Ascending aorta (tissue), 2 donors: ENCODE results near the gene ANKRD24. TPM values are rescaled to one million over a fixed set of nuclear protein-coding genes. Genes with fewer than 3 reads are reported as not detected.

Experiments
- DNase-seq, 2 donors: peaks; one replicate each; pipeline ENCODE4 v3.0.0-alpha.2; 2019; ENCODE audit warnings: low spot score in 2 of 2
- H3K27ac ChIP-seq, 2 donors: fragments of 200-600 bp; sonication (generic); one replicate each; pipeline ENCODE4 v1.5.1; 2016 to 2017; ENCODE audit warnings: mild to moderate bottlenecking in 1 of 2
- H3K27me3 ChIP-seq: fragments of 200-600 bp; sonication (generic); one replicate; pipeline ENCODE4 v1.5.1; 2017
- H3K36me3 ChIP-seq, 2 donors: fragments of 200-600 bp; sonication (generic); one replicate each; pipeline ENCODE4 v1.5.1; 2016
- H3K4me1 ChIP-seq, 2 donors: fragments of 200-600 bp; sonication (generic); one replicate each; pipeline ENCODE4 v1.5.1; 2016 to 2017; ENCODE audit warnings: mild to moderate bottlenecking in 1 of 2
- H3K4me3 ChIP-seq, 2 donors: fragments of 200-600 bp; sonication (generic); one replicate each; pipeline ENCODE4 v1.5.1; 2016 to 2017; ENCODE audit warnings: mild to moderate bottlenecking in 1 of 2
- H3K9me3 ChIP-seq, 2 donors: fragments of 200-600 bp; sonication (generic); one replicate each; pipeline ENCODE4 v1.5.1; 2016
- CTCF ChIP-seq, 3 experiments: fragments of 200-600 bp in 2 of 3; fragments of 450-650 bp in 1 of 3; sonication (generic) in 2 of 3; IDR thresholded peaks; one replicate each; pipeline ENCODE4 v1.5.1; 2016 to 2019; ENCODE audit warnings: antibody characterized with exemption in 3 of 3, mild to moderate bottlenecking in 1 of 3, moderate library complexity in 1 of 3
- intact Hi-C: fragments of 100-400 bp; cut with DNase I; formaldehyde crosslinking; loops from one replicate; pipeline ENCODE4 v1.15.1; 2023
- total RNA-seq: library from RNA; depleted of rRNA; stranded (reverse); fragments of >200 nt; gene quantifications from one replicate; pipeline ENCODE4 v1.1.0, GENCODE V29; 2016

ANKRD24 gene
- total RNA-seq, 1 donor from 2014 or later = not detected

- H3K4me3 ChIP-seq = no peak overlapping the region
- H3K36me3 ChIP-seq = peaks cover 31 to 55% of the 10 kb centered on the region in 2 donors
- H3K27me3 ChIP-seq = no peaks in the 10 kb centered on the region
- H3K4me1 ChIP-seq = no peaks in the 10 kb centered on the region
- no peak for TF ChIP-seq CTCF (IDR thresholded peaks at IDR 0.05)
- H3K9me3 ChIP-seq = no peaks in the 10 kb centered on the region
- H3K27ac ChIP-seq = no peak overlapping the region
- intact Hi-C loops = no loop called here
- DNase-seq = no peak
Observed at GRCh38 chr19:4175669-4175931, 6.9 kb upstream of the ANKRD24 start.

GRCh38 chr19:4177146-4177545, 5.3 kb upstream of the ANKRD24 start:
- Histone ChIP-seq H3K27me3 (no peaks in the 10 kb centered on the region), H3K4me3 (no peak overlapping the region), H3K27ac (no peak overlapping the region), H3K9me3 (no peaks in the 10 kb centered on the region), H3K4me1 (peaks cover 8 to 11% of the 10 kb centered on the region in 2 donors), H3K36me3 (peaks cover 31 to 56% of the 10 kb centered on the region in 2 donors)
- no peak for TF ChIP-seq CTCF (IDR thresholded peaks at IDR 0.05)
- intact Hi-C loops = no loop called here
- DNase-seq = no peak

DNA sequence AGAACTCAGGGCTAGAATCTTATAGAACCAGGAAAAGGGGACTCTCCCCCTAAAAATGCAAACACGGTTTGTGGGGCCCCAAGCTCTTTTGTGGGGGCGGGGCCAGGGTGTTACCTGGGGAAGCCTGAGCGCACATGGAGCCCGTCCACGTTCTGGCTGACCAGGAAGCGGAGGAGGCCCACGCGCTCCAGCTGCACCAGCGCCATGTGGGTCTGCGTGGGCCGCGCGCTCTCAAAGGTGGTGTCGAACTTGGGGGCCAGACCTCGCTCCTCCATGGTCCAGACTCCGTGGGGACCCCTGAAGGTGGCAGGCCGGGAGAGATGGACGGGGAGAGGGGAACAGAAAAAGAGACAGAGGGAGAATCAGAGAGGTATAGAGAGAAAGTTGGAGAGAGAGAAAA, 3.5 kb upstream of the ANKRD24 start:
- intact Hi-C loops = no loop called here
- H3K36me3 ChIP-seq = peaks cover 31 to 56% of the 10 kb centered on the region in 2 donors

GRCh38 chr19:4181053-4181508, 1.4 kb upstream of the ANKRD24 start:
- Histone ChIP-seq H3K4me1 (peaks cover 12 to 14% of the 10 kb centered on the region in 2 donors), H3K36me3 (peaks cover 21 to 42% of the 10 kb centered on the region in 2 donors), H3K4me3 (peak overlapping the region in 1 of 2 donors; percentile 96), H3K27ac (no peak overlapping the region), H3K27me3 (no peaks in the 10 kb centered on the region), H3K9me3 (no peaks in the 10 kb centered on the region)
- intact Hi-C loops = loop anchor here (5.0 kb wide), 4 partner anchors 66 to 419 kb away; partner anchors contain the start of genes APBA3, EEF2, MRPL54 and YJU2
- TF ChIP-seq CTCF (IDR thresholded peaks at IDR 0.05) = no peak
- DNase-seq = no peak

More for the DNA sequence above, 3.5 kb upstream of the ANKRD24 start:
- DNase-seq = no peak
- peaks cover 12 to 14% of the 10 kb centered on the region in 2 donors for H3K4me1 ChIP-seq
- H3K27ac ChIP-seq = no peak overlapping the region
- no peak for TF ChIP-seq CTCF (IDR thresholded peaks at IDR 0.05)
- H3K27me3 ChIP-seq = no peaks in the 10 kb centered on the region
- H3K9me3 ChIP-seq = no peaks in the 10 kb centered on the region
- H3K4me3 ChIP-seq = no peak overlapping the region

DNA sequence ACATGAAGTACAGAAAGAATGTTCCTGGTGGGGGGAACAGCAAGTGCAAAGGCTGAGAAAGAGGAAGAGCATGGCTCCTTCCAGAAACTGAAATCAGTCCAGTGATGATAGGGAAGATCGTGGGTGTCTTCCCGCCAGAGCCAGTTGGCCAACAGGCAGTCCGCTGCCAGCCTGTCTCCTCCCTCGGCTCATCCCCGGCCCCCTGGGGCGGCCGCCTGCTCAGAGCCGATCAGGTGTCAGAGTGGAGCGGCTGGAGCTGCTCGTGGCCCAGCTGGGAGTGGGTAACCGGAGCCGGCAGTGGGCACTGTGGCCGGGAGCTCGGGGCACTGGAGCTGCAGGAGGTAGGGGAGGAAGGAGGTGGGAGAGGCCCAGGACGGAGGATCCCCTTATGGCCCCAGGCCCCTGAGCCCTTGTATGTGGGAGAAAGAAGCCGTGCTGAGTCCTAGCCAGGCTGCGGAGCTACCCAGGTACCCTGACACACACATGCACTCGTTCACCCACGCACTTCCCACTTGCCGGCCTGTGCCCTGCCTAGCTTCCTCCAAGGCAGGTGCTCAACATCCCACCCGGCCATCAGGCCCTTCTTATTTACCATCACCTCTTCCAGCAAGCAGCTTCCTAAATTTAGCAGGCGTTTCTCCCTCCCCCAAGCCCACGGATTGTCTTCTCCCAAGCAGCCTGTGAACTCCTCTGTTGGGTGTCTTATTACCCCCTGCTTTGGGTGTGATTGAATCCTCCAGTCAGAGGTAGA, 1.7 kb downstream of the ANKRD24 start:
- Histone ChIP-seq H3K27me3 (no peaks in the 10 kb centered on the region), H3K36me3 (peaks cover 4 to 12% of the 10 kb centered on the region in 2 donors), H3K9me3 (no peaks in the 10 kb centered on the region), H3K4me3 (no peak overlapping the region), H3K4me1 (peaks cover 12 to 14% of the 10 kb centered on the region in 2 donors), H3K27ac (no peak overlapping the region)
- intact Hi-C loops = loop anchor here (2.0 to 5.0 kb wide), 5 partner anchors 63 to 422 kb away; partner anchors contain the start of genes APBA3, CHAF1A, EEF2 and MRPL54
- no peak for DNase-seq
- no peak for TF ChIP-seq CTCF (IDR thresholded peaks at IDR 0.05)
